GM12865 (cell line): ENCODE data around the gene MYH11.

Experiments
- DNase-seq: peaks from one replicate; pipeline ENCODE4 v3.0.0; 2010; ENCODE audit warnings: low read depth
- H3K4me3 ChIP-seq: 2 replicates; pipeline ENCODE4 v1.5.1; 2011; ENCODE audit warnings: mild to moderate bottlenecking, low read depth, low read length, control low read depth
- CTCF ChIP-seq: IDR thresholded peaks from 2 replicates; pipeline ENCODE4 v1.5.1; 2011; ENCODE audit warnings: low read length, control low read depth, low read depth, inconsistent platforms; ENCODE audit not compliant: insufficient read depth; ENCODE audit errors: missing control alignments

MYH11 gene

GRCh38 chr16:15716694-15717447 is 140.0 kb downstream of the MYH11 start:
- TF ChIP-seq CTCF = no peak
- no peak overlapping the region for H3K4me3 ChIP-seq
- no peak for DNase-seq

- no peak overlapping the region for H3K4me3 ChIP-seq
- no peak for TF ChIP-seq CTCF
Observed at GRCh38 chr16:15715221-15715620, 141.6 kb downstream of the MYH11 start.

GRCh38 chr16:15714393-15715172 is 142.2 kb downstream of the MYH11 start:
- TF ChIP-seq CTCF = no peak
- no peak overlapping the region for H3K4me3 ChIP-seq
- DNase-seq = no peak

More at GRCh38 chr16:15715221-15715620, 141.6 kb downstream of the MYH11 start:
- no peak for DNase-seq

GRCh38 chr16:15708997-15709396 is 147.8 kb downstream of the MYH11 start:
- no peak for TF ChIP-seq CTCF
- no peak for DNase-seq
- no peak overlapping the region for H3K4me3 ChIP-seq

GRCh38 chr16:15708096-15708495 is 148.7 kb downstream of the MYH11 start:
- no peak for DNase-seq
- TF ChIP-seq CTCF = no peak

GRCh38 chr16:15707332-15707731 is 149.5 kb downstream of the MYH11 start:
- no peak for TF ChIP-seq CTCF
- no peak for DNase-seq
- no peak overlapping the region for H3K4me3 ChIP-seq

More at GRCh38 chr16:15708096-15708495, 148.7 kb downstream of the MYH11 start:
- H3K4me3 ChIP-seq = no peak overlapping the region
